Adipocyte (in vitro differentiated cells): ENCODE results near the gene CPNE4.
A peak's percentile ranks its signal among the peaks of the same experiment; 100 is the strongest.

Experiments used
- DNase-seq: peaks from one replicate; pipeline ENCODE4 v3.0.0-alpha.2; 2015; ENCODE audit warnings: low read depth
- H3K27me3 ChIP-seq: replicated peaks from 2 replicates; pipeline ENCODE4 v1.7.0; 2013; ENCODE audit warnings: mild to moderate bottlenecking, low read length, moderate library complexity; ENCODE audit not compliant: control insufficient read depth, insufficient read depth
- H3K36me3 ChIP-seq: 2 replicates; pipeline ENCODE4 v1.7.0; 2013; ENCODE audit warnings: low read length, mild to moderate bottlenecking, moderate library complexity; ENCODE audit not compliant: control insufficient read depth, insufficient read depth, severe bottlenecking
- H3K4me1 ChIP-seq: 2 replicates; pipeline ENCODE4 v1.7.0; 2013; ENCODE audit warnings: mild to moderate bottlenecking, low read length, moderate library complexity; ENCODE audit not compliant: control insufficient read depth, insufficient read depth
- H3K4me3 ChIP-seq: 2 replicates; pipeline ENCODE4 v1.7.0; 2013; ENCODE audit warnings: mild to moderate bottlenecking, low read length, moderate library complexity
- H3K9ac ChIP-seq: 2 replicates; pipeline ENCODE4 v1.7.0; 2013; ENCODE audit warnings: mild to moderate bottlenecking, low read length, moderate library complexity
- H3K9me3 ChIP-seq: 2 replicates; pipeline ENCODE4 v1.7.0; 2013; ENCODE audit warnings: mild to moderate bottlenecking, low read length, moderate library complexity; ENCODE audit not compliant: control insufficient read depth

The CPNE4 gene

GRCh38 chr3:131881777-131882176 lies 153.0 kb downstream of the CPNE4 start:
- peaks cover 7% of the 10 kb centered on the region for H3K4me1 ChIP-seq
- H3K9me3 ChIP-seq: peaks cover 10% of the 10 kb centered on the region
- H3K36me3 ChIP-seq: no peaks in the 10 kb centered on the region
- no peak overlapping the region for H3K4me3 ChIP-seq
- no peak overlapping the region for H3K9ac ChIP-seq
- no peaks in the 10 kb centered on the region for H3K27me3 ChIP-seq
- no peak for DNase-seq

- no peak overlapping the region for H3K9ac ChIP-seq
- H3K36me3 ChIP-seq: no peaks in the 10 kb centered on the region
- DNase-seq: no peak
- H3K4me3 ChIP-seq: no peak overlapping the region
- H3K4me1 ChIP-seq: peaks cover 7% of the 10 kb centered on the region
- H3K27me3 ChIP-seq: no peaks in the 10 kb centered on the region
- peaks cover 10% of the 10 kb centered on the region for H3K9me3 ChIP-seq
Observed at GRCh38 chr3:131880948-131881347, 153.9 kb downstream of the CPNE4 start.

- Histone ChIP-seq H3K9me3 (no peaks in the 10 kb centered on the region), H3K27me3 (no peaks in the 10 kb centered on the region), H3K36me3 (no peaks in the 10 kb centered on the region), H3K4me1 (no peaks in the 10 kb centered on the region), H3K4me3 (no peak overlapping the region), H3K9ac (no peak overlapping the region)
- no peak for DNase-seq
Observed at GRCh38 chr3:131868203-131868602, 166.6 kb downstream of the CPNE4 start.

GRCh38 chr3:131856171-131856570 lies 178.6 kb downstream of the CPNE4 start:
- Histone ChIP-seq H3K27me3 (no peaks in the 10 kb centered on the region), H3K9me3 (peaks cover 4% of the 10 kb centered on the region), H3K4me3 (no peak overlapping the region), H3K36me3 (no peaks in the 10 kb centered on the region), H3K4me1 (no peaks in the 10 kb centered on the region), H3K9ac (no peak overlapping the region)
- DNase-seq: no peak

GRCh38 chr3:131850223-131850622 lies 184.6 kb downstream of the CPNE4 start:
- no peak overlapping the region for H3K4me3 ChIP-seq
- peaks cover 4% of the 10 kb centered on the region for H3K9me3 ChIP-seq
- no peaks in the 10 kb centered on the region for H3K27me3 ChIP-seq
- H3K9ac ChIP-seq: no peak overlapping the region
- no peaks in the 10 kb centered on the region for H3K4me1 ChIP-seq
- no peaks in the 10 kb centered on the region for H3K36me3 ChIP-seq
- DNase-seq: no peak

GRCh38 chr3:131849616-131850015 lies 185.2 kb downstream of the CPNE4 start:
- H3K27me3 ChIP-seq: no peaks in the 10 kb centered on the region
- H3K9me3 ChIP-seq: peaks cover 4% of the 10 kb centered on the region
- no peaks in the 10 kb centered on the region for H3K4me1 ChIP-seq
- no peak overlapping the region for H3K9ac ChIP-seq
- DNase-seq: no peak
- H3K4me3 ChIP-seq: no peak overlapping the region
- H3K36me3 ChIP-seq: no peaks in the 10 kb centered on the region

- DNase-seq: no peak
Observed at GRCh38 chr3:131847966-131848510, 186.8 kb downstream of the CPNE4 start.

GRCh38 chr3:131846296-131846924 lies 188.4 kb downstream of the CPNE4 start:
- H3K4me1 ChIP-seq: no peaks in the 10 kb centered on the region
- no peak for DNase-seq
- H3K4me3 ChIP-seq: no peak overlapping the region
- no peaks in the 10 kb centered on the region for H3K36me3 ChIP-seq
- no peak overlapping the region for H3K9ac ChIP-seq
- H3K27me3 ChIP-seq: no peaks in the 10 kb centered on the region
- no peaks in the 10 kb centered on the region for H3K9me3 ChIP-seq

More at GRCh38 chr3:131847966-131848510, 186.8 kb downstream of the CPNE4 start:
- Histone ChIP-seq H3K27me3 (no peaks in the 10 kb centered on the region), H3K9ac (no peak overlapping the region), H3K36me3 (no peaks in the 10 kb centered on the region), H3K9me3 (no peaks in the 10 kb centered on the region), H3K4me1 (no peaks in the 10 kb centered on the region), H3K4me3 (no peak overlapping the region)

GRCh38 chr3:131843174-131843573 lies 191.6 kb downstream of the CPNE4 start:
- Histone ChIP-seq H3K9ac (no peak overlapping the region), H3K9me3 (no peaks in the 10 kb centered on the region), H3K4me1 (peaks cover 8% of the 10 kb centered on the region), H3K4me3 (no peak overlapping the region), H3K36me3 (no peaks in the 10 kb centered on the region), H3K27me3 (no peaks in the 10 kb centered on the region)
- DNase-seq: no peak

- peak; percentile 2 for DNase-seq
- Histone ChIP-seq H3K27me3 (no peaks in the 10 kb centered on the region), H3K36me3 (no peaks in the 10 kb centered on the region), H3K9me3 (no peaks in the 10 kb centered on the region), H3K4me1 (peaks cover 8% of the 10 kb centered on the region), H3K4me3 (no peak overlapping the region), H3K9ac (no peak overlapping the region)
Observed at GRCh38 chr3:131840156-131840797, 194.5 kb downstream of the CPNE4 start.

- Histone ChIP-seq H3K9me3 (peaks cover 6% of the 10 kb centered on the region), H3K9ac (no peak overlapping the region), H3K4me1 (peaks cover 8% of the 10 kb centered on the region), H3K27me3 (no peaks in the 10 kb centered on the region), H3K4me3 (no peak overlapping the region), H3K36me3 (no peaks in the 10 kb centered on the region)
- DNase-seq: no peak
Observed at GRCh38 chr3:131835906-131836305, 198.9 kb downstream of the CPNE4 start.
